Limb (tissue), 2 donors: ENCODE data around the gene NMRK2.
"Not testable (repeated sequence)": the region's sequence is repeated elsewhere in the genome, so short reads cannot be mapped to it uniquely, and the experiment has no call there.

Experiments used
- DNase-seq, 2 donors: peaks; one replicate each; pipeline ENCODE4 v3.0.0-alpha.2; 2016; ENCODE audit errors: extremely low spot score in 2 of 2

NMRK2 gene

GRCh38 chr19:3964256-3965194 lies 31.7 kb downstream of the NMRK2 start:
- no peak for DNase-seq

GRCh38 chr19:3966051-3967017 lies 33.5 kb downstream of the NMRK2 start:
- DNase-seq: no peak

DNA sequence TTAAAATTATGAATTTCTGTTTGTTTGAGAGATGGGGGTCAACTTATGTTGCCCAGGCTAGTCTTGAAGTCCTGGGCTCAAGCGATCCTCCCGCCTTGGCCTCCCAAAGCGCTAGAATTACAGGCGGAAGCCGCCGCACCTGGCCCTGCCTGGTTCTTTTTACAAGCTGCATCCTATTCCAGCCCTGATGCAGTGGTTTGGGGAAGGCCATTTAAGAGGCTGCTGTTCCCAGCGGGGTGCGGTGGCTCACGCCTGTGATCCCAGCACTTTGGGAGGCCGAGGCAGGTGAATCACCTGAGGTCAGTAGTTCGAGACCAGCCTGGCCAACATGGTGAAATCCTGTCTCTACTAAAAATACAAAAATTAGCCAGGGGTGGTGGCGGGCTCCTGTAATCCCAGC lies 35.1 kb downstream of the NMRK2 start:
- not testable (repeated sequence) for DNase-seq

- peak; percentile 78 to 85 for DNase-seq
These were observed 35.9 kb downstream of the NMRK2 start for GRCh38 chr19:3968556-3969434.

GRCh38 chr19:3969435-3970312 lies 36.8 kb downstream of the NMRK2 start:
- no peak for DNase-seq

DNA sequence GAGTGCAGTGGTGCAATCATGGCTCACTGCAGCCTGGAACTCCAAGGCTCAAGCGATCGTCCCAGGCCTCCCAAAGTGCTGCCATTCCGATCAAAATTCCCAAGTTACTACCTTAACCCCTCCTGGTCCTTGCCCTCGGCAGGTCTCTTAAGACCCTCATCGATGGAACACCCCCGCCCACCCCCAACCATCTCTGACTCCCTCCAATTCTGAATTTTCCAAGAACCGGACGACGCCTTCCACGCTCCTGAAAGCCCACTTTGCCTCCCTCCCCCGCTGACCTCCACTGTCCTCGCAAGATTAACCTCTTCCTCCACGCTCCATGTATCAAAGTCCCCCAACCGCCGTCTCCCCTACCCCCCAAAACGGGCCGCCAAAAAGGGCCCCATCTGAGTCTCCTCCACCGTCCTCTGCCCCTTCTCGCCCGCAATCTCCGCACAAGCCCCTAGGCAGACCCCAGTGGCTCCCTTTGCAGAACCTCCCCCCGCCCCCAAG lies 37.5 kb downstream of the NMRK2 start:
- DNase-seq: no peak

GRCh38 chr19:3970808-3971598 lies 38.1 kb downstream of the NMRK2 start, which contains the start of gene DAPK3:
TSS of gene DAPK3 (minus strand) at chr19:3971099. CDS start at chr19:3969735, 1,364 bp downstream.
- peak; percentile 97 to 99 for DNase-seq

- no peak for DNase-seq
These were observed 42.3 kb downstream of the NMRK2 start for GRCh38 chr19:3975144-3975543.

DNA sequence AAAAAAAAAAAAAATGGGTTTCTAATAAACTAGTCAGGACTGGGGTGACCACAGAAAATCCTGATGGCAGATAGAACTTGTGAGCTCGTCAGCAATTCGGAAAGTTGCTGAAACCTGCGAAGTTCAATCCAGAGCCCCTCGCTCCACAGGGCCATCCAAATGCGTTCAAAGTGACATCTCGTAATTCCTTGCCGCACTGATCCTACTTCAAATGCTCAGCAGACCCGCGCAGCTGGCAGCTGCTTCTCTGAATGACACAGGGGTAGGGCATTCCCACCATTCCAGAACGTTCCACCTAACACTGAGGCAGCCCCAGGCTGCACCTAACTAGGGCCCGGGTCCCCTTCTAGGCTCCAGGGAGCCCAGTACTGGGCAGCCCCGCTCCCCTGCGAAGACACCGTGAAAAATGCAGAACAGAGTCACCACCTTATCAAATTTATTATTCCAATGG lies 42.8 kb downstream of the NMRK2 start:
- DNase-seq: no peak

GRCh38 chr19:3976495-3977241 lies 43.8 kb downstream of the NMRK2 start:
- DNase-seq: no peak

GRCh38 chr19:3977242-3978143 lies 44.6 kb downstream of the NMRK2 start:
- no peak for DNase-seq

DNA sequence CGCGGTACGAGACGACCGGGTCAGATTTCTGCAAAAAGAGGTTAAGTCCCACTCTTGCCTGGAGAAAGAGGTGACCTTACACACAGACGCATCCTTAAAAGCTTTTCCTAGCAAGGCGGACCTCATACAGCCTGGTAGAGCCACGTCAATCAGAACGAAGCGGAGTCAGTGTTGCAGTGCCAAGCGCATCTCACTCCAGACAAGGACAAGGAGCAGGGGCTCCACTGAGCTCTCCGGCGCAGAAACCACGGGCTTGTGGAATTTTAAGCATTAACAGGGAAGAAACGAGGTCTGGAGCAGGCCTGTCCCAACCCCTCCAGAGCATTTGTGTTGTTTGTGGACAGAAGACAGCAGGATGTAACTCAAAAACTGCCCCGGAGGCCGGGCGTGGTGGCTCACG lies 45.3 kb downstream of the NMRK2 start:
- DNase-seq: no peak

- peak in 1 of 2 donors; percentile 29 for DNase-seq
These were observed 46.4 kb downstream of the NMRK2 start for GRCh38 chr19:3979289-3979673.

GRCh38 chr19:3979674-3980352 lies 46.9 kb downstream of the NMRK2 start:
- DNase-seq: peak in 1 of 2 donors; percentile 27

DNA sequence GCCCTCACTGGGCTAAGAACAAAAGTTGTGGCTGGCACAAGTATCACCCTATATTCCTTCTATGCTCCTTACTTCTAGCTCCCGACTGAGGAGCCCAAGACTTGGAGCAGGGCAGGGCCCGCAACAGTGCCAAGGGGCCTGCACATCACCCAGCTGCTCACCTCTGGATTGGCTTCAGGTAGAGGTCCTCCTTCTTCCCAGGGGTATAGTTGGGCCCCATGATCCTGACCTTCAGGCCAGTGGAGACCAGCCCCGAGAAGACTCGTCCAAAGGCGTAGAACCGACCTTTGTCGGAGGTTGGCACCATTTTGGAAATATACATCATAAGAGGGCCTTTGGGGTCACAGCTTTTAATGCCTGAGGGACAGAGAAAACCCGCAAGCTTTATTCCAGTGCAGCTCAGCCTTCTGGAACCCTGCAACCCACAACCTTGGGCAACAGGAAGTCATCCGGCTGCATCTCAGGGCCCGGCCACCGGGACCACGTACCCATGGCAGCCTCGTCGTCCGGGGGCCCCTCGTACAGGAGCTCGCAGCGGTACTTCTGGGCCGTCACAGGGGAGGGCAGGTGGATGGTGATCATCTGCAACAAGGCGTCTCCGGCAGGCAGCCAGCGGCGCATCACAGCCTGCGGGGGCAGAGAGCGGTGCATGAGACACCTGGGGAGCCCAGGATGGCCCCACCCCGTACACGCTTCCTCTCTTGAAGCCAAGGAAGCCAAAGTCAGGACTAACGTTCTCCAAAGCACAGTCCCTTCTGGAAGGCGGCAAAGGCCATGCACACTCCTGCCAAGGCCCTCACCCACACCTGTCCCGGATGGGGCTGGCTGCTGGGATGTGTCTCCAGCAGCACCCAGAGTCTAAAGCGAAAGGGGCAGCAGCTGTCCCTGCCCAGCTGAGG lies 47.7 kb downstream of the NMRK2 start:
- DNase-seq: peak in 1 of 2 donors; percentile 27

GRCh38 chr19:3981373-3981735 lies 48.5 kb downstream of the NMRK2 start:
- DNase-seq: no peak
